Left ventricle myocardium inferior (tissue), 1 donor: ENCODE data around the gene RCE1. TPM values are rescaled to one million over a fixed set of nuclear protein-coding genes. Genes with fewer than 3 reads are reported as not detected.

Source experiments
- DNase-seq: peaks from one replicate; pipeline ENCODE4 v3.0.0-alpha.2; 2020
- H3K27ac ChIP-seq: fragments of 200-600 bp; replicated peaks from 2 replicates; pipeline ENCODE4 v1.8.0; 2021
- H3K27me3 ChIP-seq: fragments of 200-600 bp; 2 replicates; pipeline ENCODE4 v1.8.0; 2021; ENCODE audit warnings: low read depth
- H3K36me3 ChIP-seq: fragments of 200-600 bp; 2 replicates; pipeline ENCODE4 v1.8.0; 2021
- H3K4me1 ChIP-seq: fragments of 200-600 bp; 2 replicates; pipeline ENCODE4 v1.8.0; 2021
- H3K4me3 ChIP-seq: fragments of 200-600 bp; 2 replicates; pipeline ENCODE4 v1.8.0; 2021; ENCODE audit warnings: mild to moderate bottlenecking, moderate library complexity
- H3K9me3 ChIP-seq: fragments of 200-600 bp; replicated peaks from 2 replicates; pipeline ENCODE4 v1.8.0; 2021
- CTCF ChIP-seq: fragments of 200-600 bp; IDR thresholded peaks from 2 replicates; pipeline ENCODE4 v1.8.0; 2021; ENCODE audit warnings: antibody characterized with exemption, mild to moderate bottlenecking, borderline replicate concordance
- intact Hi-C: fragments of 100-400 bp; cut with micrococcal nuclease; formaldehyde crosslinking; loops from one replicate; pipeline ENCODE4 v1.11.0; 2022
- total RNA-seq: library from RNA; stranded (reverse); fragmentation: NEBNext Ultra II Directional; extraction: Animal tissue kit (Norgen Biotek cat#: 25700); gene quantifications from one replicate; pipeline ENCODE4 v1.2.1, GENCODE V29; 2021
- donor health status: DM: no; HTN: yes; CAD: no; lungs with severe emphysema.

Gene RCE1
- total RNA-seq, 1 donor from 2014 or later = 5.1 TPM

DNA sequence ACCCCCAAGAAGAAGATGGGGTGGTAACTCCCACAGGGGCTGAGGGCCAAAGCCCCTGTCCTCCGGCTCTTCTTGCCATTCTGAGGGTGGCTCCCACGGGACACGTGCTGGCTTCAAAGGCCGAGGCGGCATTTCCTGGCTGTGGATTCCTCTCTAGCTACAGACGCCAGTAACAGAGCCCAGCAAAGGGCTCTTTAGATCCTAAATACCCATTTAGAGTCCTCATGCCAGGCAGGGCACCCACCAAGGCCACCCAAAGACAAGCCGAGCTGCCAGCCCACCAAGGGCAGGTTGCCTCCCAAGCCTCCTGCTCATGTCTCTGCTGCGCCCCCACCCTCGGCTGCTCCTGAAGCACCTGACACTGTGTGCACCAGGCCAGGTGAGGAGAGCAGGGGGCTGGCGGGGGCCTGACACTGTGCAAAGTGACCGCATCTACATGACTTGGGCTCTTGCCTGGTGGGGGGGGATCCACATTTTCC lies 19.4 kb downstream of the RCE1 start:
- no peaks in the 10 kb centered on the region for H3K27me3 ChIP-seq
- H3K4me3 ChIP-seq = no peak overlapping the region
- no peak for TF ChIP-seq CTCF
- H3K9me3 ChIP-seq = no peaks in the 10 kb centered on the region
- H3K4me1 ChIP-seq = peaks cover under 1% of the 10 kb centered on the region
- no peak overlapping the region for H3K27ac ChIP-seq
- peaks cover 3% of the 10 kb centered on the region for H3K36me3 ChIP-seq
- intact Hi-C loops = no loop called here
- no peak for DNase-seq

- TF ChIP-seq CTCF = no peak
- intact Hi-C loops = no loop called here
- Histone ChIP-seq H3K4me1 (no peaks in the 10 kb centered on the region), H3K36me3 (no peaks in the 10 kb centered on the region), H3K27me3 (no peaks in the 10 kb centered on the region), H3K27ac (no peak overlapping the region), H3K9me3 (no peaks in the 10 kb centered on the region), H3K4me3 (no peak overlapping the region)
- DNase-seq = no peak
Observed at GRCh38 chr11:66863428-66864125, 20.3 kb downstream of the RCE1 start.

DNA sequence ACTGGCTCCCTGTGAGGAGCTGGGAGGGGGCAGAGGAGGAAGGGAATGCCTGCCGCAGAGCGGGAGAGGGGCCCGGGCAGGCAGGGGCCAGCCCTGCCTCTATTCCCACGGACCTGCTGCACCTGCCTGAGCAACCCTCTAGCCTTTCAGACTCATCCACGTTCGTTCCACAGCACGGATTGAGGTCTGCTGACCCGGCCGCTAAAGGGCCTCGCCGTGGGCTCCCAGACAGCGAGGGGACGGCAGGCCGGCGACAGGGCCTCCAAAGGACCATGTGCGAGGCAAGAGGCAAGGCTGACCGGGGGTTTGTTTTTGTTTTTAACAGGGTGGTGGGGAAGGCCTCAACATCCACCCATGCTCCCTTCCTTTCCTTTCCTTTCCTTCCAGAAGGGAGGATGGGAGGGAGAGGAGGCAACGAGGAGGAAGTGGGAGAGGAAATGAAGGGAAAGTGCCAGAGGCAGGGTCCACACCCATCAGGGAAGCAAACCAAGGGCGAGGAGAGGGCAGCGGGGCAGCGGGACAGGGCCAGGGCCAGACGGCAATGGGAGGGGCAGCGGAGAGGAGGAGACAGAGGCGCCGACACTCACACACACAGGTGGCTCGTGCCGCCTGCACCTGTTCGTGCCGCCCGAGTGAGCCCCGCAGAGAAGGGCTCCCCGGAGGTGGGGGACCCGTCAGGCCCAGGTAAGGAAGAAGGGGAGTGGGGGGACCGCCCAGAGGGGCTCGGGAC lies 21.1 kb downstream of the RCE1 start:
- Histone ChIP-seq H3K27me3 (no peaks in the 10 kb centered on the region), H3K4me3 (no peak overlapping the region), H3K9me3 (no peaks in the 10 kb centered on the region), H3K4me1 (no peaks in the 10 kb centered on the region), H3K36me3 (no peaks in the 10 kb centered on the region), H3K27ac (no peak overlapping the region)
- no peak for TF ChIP-seq CTCF
- intact Hi-C loops = no loop called here
- no peak for DNase-seq

DNA sequence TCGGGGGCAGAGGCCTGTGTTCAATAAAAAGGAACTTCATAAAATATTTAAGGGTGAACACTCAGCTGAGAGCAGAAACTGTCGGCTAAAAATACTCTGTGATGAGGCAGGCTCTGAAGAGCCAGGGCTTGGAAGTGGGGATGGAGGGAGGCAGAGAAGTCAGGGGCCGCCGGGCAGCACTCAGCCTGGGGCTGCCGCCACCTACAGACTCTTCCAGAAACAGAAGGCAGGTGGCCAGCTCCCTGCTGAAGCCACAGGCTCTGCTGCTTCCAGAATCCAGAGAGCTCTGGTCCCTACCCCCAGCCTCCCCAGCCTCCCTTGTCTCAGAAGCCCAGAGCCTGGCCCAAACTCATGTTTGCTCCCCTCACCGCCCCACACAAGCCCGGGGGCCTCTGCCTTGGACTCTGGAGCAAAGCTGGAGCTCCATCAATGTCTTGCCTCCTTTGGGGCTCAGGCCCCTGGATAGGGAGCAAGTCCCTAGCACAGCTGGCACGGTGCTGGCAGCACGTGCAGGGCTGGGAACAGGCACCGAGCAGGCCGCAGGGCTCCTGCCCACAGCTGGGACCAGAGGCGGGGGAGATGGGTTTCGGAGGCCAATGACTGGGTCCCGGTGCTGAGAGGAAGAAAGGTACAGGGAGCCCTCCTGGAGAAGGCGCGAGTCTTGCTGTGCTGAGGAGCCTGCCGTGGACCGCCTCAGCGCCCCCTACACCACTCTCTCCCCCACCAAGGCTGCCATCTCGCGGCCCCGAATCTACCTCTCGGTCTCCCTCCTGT lies 21.9 kb downstream of the RCE1 start:
- no peaks in the 10 kb centered on the region for H3K27me3 ChIP-seq
- no peak for TF ChIP-seq CTCF
- no peaks in the 10 kb centered on the region for H3K36me3 ChIP-seq
- H3K9me3 ChIP-seq = no peaks in the 10 kb centered on the region
- no peak overlapping the region for H3K27ac ChIP-seq
- H3K4me3 ChIP-seq = no peak overlapping the region
- no peak for DNase-seq
- no peaks in the 10 kb centered on the region for H3K4me1 ChIP-seq
- intact Hi-C loops = no loop called here

GRCh38 chr11:66866007-66866406 lies 22.8 kb downstream of the RCE1 start:
- H3K27ac ChIP-seq = no peak overlapping the region
- TF ChIP-seq CTCF = no peak
- H3K27me3 ChIP-seq = no peaks in the 10 kb centered on the region
- no peaks in the 10 kb centered on the region for H3K36me3 ChIP-seq
- H3K4me3 ChIP-seq = no peak overlapping the region
- no peak for DNase-seq
- no peaks in the 10 kb centered on the region for H3K9me3 ChIP-seq
- H3K4me1 ChIP-seq = no peaks in the 10 kb centered on the region
- intact Hi-C loops = no loop called here
